ENCODE results near the gene RRN3. TPM values are rescaled to one million over a fixed set of nuclear protein-coding genes. Genes with fewer than 3 reads are reported as not detected.
"Not testable (repeated sequence)": the region's sequence is repeated elsewhere in the genome, so short reads cannot be mapped to it uniquely, and the experiment has no call there.

RRN3 gene
- total RNA-seq, 1 experiment from 2014 or later, result 27.8 TPM

DNA sequence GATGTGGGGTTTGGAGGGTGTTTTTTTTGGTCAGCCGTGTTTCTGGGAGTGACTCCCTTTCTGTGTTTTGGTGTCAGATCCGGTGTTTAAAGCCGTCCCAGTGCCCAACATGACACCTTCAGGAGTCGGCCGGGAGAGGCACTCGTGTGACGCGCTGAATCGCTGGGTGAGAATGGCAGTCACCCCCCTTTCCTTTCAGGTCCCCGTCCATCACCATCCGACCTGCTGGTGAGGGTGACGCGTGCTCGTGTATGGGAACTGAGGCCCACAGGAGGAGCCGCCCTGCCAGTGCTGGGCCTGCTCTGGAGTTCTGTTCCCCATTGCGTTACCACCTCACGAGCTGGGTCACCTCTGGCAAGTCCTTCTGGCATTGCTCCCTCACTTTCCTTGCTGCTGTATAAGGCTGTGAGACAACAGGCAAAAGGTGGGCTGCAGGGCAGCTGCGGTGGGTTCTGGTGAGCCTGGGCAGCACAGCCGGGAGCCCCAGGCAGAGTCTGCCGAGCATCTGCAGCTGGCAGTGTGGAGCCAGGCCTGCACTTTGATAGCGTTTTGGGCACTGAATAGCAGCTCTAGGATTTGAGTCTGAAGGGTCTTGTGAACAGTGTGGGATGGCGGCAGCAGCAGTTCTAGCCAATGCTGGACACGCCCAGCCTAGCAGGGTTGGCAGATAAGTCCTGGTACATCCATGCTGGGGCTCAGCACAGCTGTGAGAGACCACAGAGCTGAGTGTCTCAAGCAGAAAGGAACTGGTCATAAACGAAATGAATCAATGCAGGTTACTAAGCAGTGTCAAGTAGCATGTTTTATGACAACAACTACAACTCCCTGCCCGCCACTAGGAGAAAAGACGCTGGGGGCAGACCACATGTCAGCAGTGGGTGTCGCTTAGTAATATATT is 65.0 kb downstream of the RRN3 start:
- peak; percentile 40 for DNase-seq (ENCODE audit: low read depth)

DNA sequence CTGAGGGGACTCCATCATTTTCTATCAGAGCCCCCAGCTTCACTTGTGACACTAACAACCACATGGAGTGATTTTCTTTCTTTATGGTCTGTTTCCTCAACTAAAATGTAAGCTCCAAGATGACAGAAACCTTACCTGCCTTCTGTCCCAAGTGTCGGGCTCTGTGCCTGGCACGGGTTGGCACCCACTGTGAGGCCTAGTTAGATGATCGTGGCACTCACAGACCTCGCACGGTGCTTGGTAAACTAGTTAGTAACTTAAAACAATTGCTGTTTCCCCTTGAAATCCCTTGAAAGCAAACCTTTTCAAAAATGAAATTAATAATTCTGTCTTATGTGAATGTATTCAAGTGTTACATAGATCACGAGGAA is 65.7 kb downstream of the RRN3 start:
- not testable (repeated sequence) for DNase-seq (ENCODE audit: low read depth)

DNA sequence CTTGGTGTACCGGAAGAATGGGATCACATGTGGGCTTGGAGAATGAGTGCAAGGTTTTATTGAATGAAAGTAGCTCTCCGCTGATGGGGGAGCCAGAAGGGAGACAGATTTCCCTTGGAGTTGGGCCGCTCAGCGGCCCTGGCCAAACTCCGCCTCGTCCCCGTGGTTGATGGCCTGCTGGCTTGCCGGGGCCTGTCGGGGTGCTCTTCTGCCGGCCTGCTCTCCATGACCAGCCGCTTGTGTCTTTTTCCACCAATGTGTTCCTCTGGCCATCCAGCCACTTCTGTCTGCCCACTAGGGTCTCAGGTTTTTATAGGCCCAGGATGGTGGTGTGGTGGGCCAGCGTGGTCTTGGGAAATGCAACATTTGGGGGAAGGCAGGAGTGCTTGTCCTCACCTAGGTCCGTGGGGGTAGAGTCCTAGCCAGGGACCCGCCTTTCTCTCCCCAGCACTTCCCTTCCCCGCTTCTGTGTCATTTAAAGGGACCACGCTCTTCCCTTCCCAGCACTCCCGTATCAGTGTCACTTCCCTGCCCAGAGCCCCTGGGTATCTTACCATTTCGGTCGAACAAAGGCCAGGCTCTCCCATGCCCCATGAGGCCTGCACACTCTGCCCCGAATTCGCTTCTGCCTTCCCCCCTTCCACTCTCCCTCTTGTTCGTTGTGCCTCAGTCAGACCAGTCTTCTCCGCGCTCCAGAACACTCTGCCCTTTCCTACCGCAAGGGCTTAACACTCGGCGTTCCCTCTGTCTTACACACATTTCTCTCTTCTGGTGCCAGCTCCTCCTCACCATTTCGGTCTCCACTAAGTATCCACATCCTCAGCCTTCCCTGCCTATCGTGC is 66.3 kb downstream of the RRN3 start:
- DNase-seq (ENCODE audit: low read depth), result not testable (repeated sequence)

DNA sequence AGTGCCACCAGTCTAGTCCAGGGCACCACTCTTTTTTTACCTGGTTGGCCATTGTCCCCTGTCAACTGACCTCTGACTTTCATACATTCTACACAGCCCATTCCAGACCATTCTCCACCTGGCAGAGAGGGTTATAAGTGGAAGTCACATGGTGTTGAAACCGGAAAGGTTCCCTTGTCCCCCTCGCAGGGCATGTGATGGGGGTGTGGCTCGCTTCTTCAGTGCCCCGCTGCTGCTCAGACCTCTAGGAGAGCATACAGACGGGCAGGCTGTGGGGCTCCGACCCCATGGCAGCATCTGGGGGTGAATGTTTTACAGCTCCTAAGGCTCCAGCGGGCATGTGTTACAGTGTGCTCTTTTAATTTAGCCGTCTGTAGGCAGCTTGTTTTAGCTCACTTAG is 67.0 kb downstream of the RRN3 start:
- not testable (repeated sequence) for DNase-seq (ENCODE audit: low read depth)

DNA sequence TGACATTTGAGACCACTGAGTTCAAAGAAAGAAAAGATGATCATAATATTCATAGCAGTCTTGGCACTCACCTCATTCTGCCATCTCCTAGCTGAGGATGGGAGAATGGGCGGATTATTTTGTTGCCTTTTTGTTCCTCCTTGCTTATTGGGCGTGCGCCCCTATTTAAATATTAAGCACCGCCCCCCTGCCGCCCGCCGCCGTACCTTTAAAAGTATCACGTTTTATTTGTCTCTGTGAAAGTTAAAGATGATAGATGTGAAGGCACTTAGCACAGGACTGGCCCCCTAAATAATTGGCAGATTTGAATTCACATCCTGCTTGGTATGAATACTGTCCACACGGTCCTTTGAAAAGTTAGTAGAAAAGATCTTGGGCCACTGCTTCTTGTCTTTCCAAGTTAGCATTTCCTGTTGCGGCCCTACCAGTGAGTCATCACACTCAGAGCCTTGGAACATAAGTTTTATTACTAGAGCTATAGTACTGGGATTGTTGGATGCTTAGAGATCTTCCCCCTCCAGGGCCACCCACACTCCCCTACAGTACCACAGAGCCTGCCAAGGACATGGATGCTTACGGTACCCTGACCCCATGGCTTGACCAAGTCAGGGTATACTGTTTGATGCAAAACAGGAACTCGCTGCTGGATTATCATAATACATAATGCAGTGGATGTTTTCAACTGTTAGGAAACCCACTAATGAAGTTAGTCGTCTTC is 68.7 kb downstream of the RRN3 start:
- DNase-seq (ENCODE audit: low read depth), result peak; percentile 80

DNA sequence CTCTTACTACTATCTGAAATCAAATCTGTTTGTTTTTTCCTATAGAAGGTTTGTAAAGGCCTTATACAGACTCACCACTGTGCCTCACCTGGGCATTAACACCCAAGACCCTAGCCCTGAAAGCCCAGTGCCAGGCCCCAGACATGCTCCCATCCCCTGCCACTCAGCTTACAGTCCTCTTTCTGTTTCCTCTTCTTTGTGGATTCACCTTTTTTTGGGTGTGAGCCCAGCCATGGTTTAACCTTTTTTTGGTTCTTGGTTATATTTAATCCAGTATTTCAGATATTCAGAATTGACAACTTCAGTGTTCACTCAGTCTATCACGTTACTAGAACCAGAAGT is 69.2 kb downstream of the RRN3 start:
- DNase-seq (ENCODE audit: low read depth), result not testable (repeated sequence)

DNA sequence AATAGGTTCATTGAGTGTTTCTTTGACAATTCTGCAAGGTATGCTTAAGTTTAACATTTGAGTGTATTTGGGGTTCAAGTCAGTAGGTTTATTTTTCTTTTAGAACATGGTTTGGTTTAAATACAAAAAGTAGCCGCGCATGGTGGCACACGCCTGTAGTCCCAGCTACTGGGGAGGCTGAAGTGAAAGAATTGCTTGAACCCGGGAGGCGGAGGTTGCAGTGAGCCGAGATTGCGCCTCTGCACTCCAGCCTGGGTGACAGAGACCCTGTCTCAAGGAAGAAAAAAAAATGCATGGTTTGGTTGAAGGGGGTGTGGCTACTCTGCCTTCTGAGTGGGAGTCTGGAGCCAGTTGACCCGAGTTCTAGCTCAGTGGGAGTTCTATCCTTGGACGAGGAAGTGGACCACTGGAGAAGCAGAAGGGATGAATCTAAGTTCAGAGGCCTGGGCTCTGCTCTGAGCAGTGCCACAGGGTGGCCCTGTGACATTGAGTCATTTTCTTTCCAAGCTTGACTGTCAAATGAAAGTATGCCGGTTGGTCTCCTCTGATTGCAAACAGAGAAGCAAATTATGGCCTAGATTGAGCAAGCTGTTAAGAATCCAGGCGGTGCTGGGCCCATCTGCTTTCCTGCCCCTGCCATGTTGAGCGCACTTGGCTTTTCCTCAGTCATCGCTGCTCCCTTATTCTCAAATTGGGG is 70.5 kb downstream of the RRN3 start:
- DNase-seq (ENCODE audit: low read depth), result not testable (repeated sequence)

DNA sequence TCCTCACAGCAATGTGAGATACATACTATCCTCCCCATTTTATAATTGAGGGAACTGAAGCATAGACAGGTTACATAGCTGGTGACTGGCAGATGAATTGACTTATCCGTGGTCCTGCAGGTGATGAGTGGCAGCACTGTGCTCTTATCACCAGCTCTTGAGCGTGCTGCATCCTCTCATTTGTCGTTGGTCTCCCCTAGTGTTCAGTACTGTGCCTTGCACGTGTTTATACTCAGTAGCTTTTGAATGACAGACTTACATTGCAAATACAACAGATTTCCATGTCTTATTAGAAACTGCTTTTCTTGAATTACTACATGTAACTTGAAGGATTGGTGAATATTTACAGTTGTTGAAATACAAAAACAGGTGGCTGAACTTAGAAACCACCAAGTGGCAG is 71.9 kb downstream of the RRN3 start:
- DNase-seq (ENCODE audit: low read depth), result peak; percentile 28

DNA sequence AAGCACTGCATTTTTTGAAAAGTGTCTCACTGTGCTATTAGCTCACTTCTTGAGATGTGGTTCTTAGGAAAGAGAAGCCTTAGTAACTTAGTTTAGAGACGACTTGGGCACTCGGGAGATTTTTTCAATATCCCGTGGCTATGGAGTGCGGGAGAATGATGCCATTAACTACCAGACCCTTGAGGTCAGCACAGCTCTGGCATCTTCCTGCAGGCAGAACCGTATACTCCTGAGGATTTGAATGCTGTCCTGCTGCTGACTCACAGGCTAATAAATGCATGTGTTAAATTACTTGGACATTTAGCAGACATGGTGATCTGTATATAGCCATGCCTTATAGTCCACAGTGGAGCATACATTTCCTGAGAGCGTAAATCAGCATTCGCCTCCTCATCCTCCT is 72.6 kb downstream of the RRN3 start:
- DNase-seq (ENCODE audit: low read depth), result peak; percentile 31

DNA sequence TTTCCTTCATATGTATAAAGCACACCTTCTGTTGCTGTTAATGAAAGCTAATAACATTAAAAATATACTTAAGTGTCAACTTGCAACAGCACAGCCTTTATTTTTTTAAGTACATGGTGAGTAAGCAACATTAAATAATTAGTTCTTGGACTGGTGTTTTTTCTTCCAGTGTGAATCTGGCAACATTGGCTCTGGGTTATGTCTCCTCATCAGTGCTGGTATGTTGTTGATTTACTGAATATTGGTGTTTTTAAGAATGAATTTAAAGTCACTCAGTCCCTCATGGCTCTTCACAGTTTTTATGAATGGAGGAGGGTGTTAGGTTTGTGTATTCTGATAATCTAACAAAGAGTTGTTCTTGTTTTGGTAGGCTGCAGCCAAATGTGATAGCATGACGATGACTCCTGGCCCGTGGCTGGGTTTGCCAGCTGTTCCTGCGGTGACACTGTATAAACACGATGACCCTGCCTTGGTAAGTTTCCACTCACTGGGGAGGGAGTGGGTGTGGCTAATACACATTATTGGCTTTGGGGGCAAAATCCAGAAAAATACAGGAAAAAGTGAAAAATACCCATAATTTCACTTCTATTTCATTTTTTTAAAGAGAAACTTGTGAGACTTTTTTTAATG is 77.0 kb downstream of the RRN3 start:
- DNase-seq (ENCODE audit: low read depth), result peak; percentile 84

DNA sequence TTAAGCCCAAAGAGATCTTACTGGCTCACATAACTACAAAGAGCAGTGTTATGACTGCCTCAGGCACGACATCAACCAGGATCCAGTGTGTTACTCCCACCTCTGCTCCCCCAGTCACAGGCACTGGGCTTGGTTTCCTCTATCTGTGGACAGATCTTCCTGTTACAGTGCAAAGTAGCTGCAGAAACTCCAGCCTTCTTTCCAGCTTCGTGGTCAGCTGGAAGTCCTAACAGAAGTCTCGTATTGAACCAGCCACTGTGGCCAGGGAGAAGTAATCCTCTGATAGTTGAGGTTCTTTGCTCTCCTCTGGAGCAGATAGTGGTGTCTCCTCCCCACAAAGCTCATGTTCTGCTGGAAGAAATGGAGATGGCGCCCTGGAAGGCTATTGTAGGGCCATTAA is 77.7 kb downstream of the RRN3 start:
- peak; percentile 60 for DNase-seq (ENCODE audit: low read depth)

DNA sequence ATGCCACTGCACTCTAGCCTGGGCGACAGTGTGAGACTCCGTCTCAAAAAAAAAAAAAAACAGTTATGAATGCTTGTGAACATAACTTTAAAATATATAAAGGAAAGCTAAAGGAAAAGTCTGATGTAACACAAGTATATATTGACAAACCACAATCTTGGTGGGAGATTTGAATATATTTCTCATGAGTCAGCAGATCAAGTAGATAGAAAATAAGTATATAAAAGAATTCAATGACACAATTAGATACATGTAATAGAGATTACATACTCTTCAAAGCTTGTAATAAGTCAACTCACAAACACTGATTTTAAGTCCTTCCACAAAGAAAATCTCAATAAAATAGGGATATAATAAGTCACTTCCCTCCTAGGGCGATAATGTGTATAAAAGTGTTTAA is 78.4 kb downstream of the RRN3 start:
- not testable (repeated sequence) for DNase-seq (ENCODE audit: low read depth)

DNA sequence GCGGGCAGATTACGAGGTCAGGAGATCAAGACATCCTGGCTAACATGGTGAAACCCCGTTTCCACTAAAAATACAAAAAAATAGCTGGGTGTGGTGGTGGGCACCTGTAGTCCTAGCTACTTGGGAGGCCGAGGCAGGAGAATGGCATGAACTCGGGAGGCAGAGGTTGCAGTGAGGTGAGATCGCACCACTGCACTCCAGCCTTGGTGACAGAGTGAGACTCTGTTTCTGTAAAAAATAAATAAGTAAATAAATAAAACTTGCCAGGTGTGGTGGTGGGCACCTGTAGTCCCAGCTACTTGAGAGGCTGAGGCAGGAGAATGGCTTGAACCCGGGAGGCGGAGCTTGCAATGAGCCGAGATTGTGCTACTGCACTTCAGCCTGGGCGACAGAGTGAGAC is 81.1 kb downstream of the RRN3 start:
- not testable (repeated sequence) for DNase-seq (ENCODE audit: low read depth)

Other genes with a start within 250 kb of the RRN3 start
- gene NPIPA1, start 156.8 kb downstream of the RRN3 start, total RNA-seq (2014; rRNA removed; shearing (Covaris generic)), result 15.6 and 17.1 TPM in 2 replicates
- 29.3 and 29.8 TPM in 2 replicates for gene PDXDC1, start 119.2 kb downstream of the RRN3 start, total RNA-seq (2014; rRNA removed; shearing (Covaris generic))
- 70.9 and 78.8 TPM in 2 replicates for gene NTAN1, start 38.2 kb downstream of the RRN3 start, total RNA-seq (2014; rRNA removed; shearing (Covaris generic))